ENCODE data around the gene TMEM53. TPM values are rescaled to one million over a fixed set of nuclear protein-coding genes. Genes with fewer than 3 reads are reported as not detected.

Gene TMEM53
- total RNA-seq, 1 donor: 6.9 TPM

DNA sequence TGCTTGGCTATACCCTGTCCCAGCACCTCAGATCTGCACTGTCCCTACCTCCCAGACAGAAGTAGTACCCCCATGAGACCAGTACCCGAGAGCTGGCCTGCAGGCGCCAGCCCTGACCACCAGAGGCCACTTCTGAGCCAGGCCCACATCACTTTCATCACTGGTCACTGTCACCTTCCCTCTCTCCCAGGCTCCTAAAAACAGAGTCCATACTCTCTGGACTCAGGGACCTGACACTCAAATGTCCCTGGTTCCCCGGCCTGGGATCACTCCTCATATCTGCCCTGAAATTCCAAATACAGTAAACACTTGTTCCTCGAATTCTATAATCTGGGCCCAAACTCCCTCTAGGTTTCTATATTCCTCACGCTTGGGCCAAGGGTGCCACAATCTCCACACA, 18.7 kb downstream of the TMEM53 start:
- no peak overlapping the region for H3K4me2 ChIP-seq (ENCODE audit: insufficient read depth, low read length)
- H3K4me3 ChIP-seq (ENCODE audit: insufficient read depth, low read length): no peak overlapping the region
- peak; percentile 88 for DNase-seq (ENCODE audit: insufficient read length, low spot score, missing footprints)
- H4K20me1 ChIP-seq (ENCODE audit: insufficient read depth, low read length): peaks cover 4% of the 10 kb centered on the region
- no peak overlapping the region for H2AFZ ChIP-seq (ENCODE audit: low read length)
- H3K4me1 ChIP-seq (ENCODE audit: insufficient read depth, low read length): no peaks in the 10 kb centered on the region
- no peaks in the 10 kb centered on the region for H3K79me2 ChIP-seq (ENCODE audit: insufficient read depth, low read length)
- H3K27me3 ChIP-seq (ENCODE audit: insufficient read depth, low read length): no peaks in the 10 kb centered on the region
- H3K36me3 ChIP-seq (ENCODE audit: insufficient read depth, low read length): peaks cover 16% of the 10 kb centered on the region
- H3K27ac ChIP-seq (ENCODE audit: low read depth, low read length): no peak overlapping the region
- TF ChIP-seq, protein P1, sequence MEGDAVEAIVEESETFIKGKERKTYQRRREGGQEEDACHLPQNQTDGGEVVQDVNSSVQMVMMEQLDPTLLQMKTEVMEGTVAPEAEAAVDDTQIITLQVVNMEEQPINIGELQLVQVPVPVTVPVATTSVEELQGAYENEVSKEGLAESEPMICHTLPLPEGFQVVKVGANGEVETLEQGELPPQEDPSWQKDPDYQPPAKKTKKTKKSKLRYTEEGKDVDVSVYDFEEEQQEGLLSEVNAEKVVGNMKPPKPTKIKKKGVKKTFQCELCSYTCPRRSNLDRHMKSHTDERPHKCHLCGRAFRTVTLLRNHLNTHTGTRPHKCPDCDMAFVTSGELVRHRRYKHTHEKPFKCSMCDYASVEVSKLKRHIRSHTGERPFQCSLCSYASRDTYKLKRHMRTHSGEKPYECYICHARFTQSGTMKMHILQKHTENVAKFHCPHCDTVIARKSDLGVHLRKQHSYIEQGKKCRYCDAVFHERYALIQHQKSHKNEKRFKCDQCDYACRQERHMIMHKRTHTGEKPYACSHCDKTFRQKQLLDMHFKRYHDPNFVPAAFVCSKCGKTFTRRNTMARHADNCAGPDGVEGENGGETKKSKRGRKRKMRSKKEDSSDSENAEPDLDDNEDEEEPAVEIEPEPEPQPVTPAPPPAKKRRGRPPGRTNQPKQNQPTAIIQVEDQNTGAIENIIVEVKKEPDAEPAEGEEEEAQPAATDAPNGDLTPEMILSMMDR (IDR thresholded peaks at IDR 0.05; ENCODE audit: extremely low read depth, low read depth, low read length): peak; percentile 79
- H3K9me3 ChIP-seq (ENCODE audit: low read depth, low read length): no peaks in the 10 kb centered on the region

DNA sequence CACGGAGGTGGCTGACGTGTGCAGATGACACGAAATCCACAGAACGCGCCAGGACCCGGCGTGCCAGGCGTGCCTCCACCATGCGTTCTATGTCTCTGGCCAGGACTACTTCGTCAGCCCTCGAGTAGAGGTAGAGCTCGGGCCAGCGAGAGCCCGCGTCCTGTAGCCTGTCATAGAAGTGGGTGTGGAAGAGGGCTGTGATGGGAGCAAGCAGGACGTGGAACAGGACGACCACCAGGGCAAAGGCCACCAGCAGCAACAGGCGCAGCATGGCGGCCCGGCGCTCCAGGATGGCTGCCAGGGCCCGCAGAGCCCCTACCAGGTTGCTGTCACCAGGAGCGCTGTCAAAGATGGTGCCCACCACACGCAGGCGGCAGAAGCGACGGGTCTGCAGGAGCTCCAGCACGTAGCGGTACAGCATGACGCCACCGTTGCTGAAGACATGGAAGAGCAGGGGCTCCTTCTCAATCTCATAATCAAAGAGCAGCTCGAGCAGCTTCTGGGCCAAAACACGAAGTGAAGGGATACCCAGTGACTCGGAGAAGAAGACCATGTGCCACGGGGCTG, 19.6 kb downstream of the TMEM53 start:
- H3K4me3 ChIP-seq (ENCODE audit: insufficient read depth, low read length): no peak overlapping the region
- no peaks in the 10 kb centered on the region for H3K9me3 ChIP-seq (ENCODE audit: low read depth, low read length)
- peak; percentile 49 for DNase-seq (ENCODE audit: insufficient read length, low spot score, missing footprints)
- peaks cover 23% of the 10 kb centered on the region for H3K36me3 ChIP-seq (ENCODE audit: insufficient read depth, low read length)
- H3K27ac ChIP-seq (ENCODE audit: low read depth, low read length): no peak overlapping the region
- no peaks in the 10 kb centered on the region for H3K27me3 ChIP-seq (ENCODE audit: insufficient read depth, low read length)
- TF ChIP-seq, protein P1 (IDR thresholded peaks at IDR 0.05; ENCODE audit: extremely low read depth, low read depth, low read length): no peak
- no peaks in the 10 kb centered on the region for H3K4me1 ChIP-seq (ENCODE audit: insufficient read depth, low read length)
- H3K79me2 ChIP-seq (ENCODE audit: insufficient read depth, low read length): no peaks in the 10 kb centered on the region
- peaks cover 4% of the 10 kb centered on the region for H4K20me1 ChIP-seq (ENCODE audit: insufficient read depth, low read length)
- H2AFZ ChIP-seq (ENCODE audit: low read length): no peak overlapping the region
- no peak overlapping the region for H3K4me2 ChIP-seq (ENCODE audit: insufficient read depth, low read length)

DNA sequence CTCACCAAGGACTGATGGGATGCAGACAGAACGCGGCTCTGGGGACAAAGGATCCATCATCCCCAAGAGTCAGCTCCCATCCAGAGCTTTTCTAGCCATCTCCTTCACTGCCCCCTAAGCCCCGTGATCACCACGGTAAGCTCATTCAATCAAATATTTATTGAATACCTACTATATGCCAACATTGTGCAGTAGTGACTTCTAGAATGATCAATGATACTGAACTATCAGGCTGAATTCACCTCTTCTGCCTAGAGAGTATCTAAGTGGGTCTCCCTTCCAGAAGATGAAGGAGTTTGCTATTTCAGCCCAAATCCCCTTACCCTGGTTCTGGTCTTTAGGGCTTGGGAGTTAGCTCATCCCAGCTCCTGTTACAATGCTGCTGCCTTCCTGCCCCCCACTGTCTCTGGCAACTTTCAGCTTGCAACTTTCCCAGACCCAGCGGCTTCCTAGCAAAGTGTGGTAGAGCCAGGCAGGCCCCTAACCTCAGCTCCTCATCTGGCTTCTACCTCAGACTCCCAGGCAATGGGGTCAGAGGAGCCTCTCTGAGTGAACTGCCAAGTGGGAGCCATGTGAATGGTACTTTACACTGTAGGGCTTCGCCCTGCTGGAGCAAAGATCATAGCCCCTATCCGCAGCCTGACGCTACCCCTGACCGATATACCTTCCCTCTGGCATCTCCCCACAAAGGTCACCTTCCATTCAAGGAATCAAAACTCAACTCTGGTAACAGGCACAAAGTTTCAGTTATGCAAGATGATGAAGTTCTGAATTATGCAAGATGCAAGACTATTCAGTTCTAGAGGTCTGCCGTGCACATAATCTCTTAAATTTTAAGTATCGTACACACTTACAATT, 20.9 kb downstream of the TMEM53 start:
- peak; percentile 68 for DNase-seq (ENCODE audit: insufficient read length, low spot score, missing footprints)
- Histone ChIP-seq H3K36me3 (ENCODE audit: insufficient read depth, low read length) (peaks cover 34% of the 10 kb centered on the region), H2AFZ (ENCODE audit: low read length) (no peak overlapping the region), H3K27ac (ENCODE audit: low read depth, low read length) (no peak overlapping the region), H4K20me1 (ENCODE audit: insufficient read depth, low read length) (peaks cover 4% of the 10 kb centered on the region), H3K9me3 (ENCODE audit: low read depth, low read length) (no peaks in the 10 kb centered on the region), H3K4me2 (ENCODE audit: insufficient read depth, low read length) (no peak overlapping the region), H3K27me3 (ENCODE audit: insufficient read depth, low read length) (no peaks in the 10 kb centered on the region), H3K4me3 (ENCODE audit: insufficient read depth, low read length) (no peak overlapping the region), H3K4me1 (ENCODE audit: insufficient read depth, low read length) (no peaks in the 10 kb centered on the region), H3K79me2 (ENCODE audit: insufficient read depth, low read length) (no peaks in the 10 kb centered on the region)
- TF ChIP-seq, protein P1 (IDR thresholded peaks at IDR 0.05; ENCODE audit: extremely low read depth, low read depth, low read length): no peak

DNA sequence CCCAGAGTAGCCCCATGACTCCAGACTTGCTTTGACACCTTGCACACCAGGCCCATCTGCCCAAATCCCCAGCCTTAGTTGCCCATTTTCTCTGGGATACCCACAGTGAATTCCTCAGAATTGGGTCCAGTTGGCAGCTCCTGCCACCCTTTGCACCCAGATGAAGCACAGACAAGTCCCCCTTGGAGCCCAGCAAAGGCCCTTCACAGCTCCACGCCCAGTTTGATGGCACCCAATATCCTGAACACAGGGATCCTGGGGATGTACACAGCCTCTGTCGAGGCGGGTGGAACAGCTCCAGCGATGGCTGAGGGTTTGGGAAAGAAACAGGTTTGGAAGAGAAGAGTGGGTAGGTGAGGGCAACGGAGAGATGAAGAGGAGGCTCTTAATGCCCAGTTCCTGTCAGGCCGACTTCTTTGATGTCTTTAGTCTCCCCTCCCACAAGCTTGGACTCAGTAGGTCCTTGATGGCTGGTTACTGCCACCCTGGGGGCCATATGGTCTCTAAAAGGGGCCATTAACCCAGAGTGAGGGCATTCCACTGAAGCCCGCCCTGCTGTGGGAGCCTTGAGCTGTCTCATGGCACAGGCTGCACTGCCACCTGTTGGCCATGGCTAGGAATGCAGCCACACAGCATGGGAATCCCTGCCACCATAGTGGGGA, 21.7 kb downstream of the TMEM53 start:
- H3K9me3 ChIP-seq (ENCODE audit: low read depth, low read length): no peaks in the 10 kb centered on the region
- TF ChIP-seq, protein P1 (IDR thresholded peaks at IDR 0.05; ENCODE audit: extremely low read depth, low read depth, low read length): peak; percentile 98
- H3K27me3 ChIP-seq (ENCODE audit: insufficient read depth, low read length): no peaks in the 10 kb centered on the region
- peaks cover 42% of the 10 kb centered on the region for H3K36me3 ChIP-seq (ENCODE audit: insufficient read depth, low read length)
- H3K4me2 ChIP-seq (ENCODE audit: insufficient read depth, low read length): no peak overlapping the region
- H3K27ac ChIP-seq (ENCODE audit: low read depth, low read length): no peak overlapping the region
- DNase-seq (ENCODE audit: insufficient read length, low spot score, missing footprints): peak; percentile 98
- H3K79me2 ChIP-seq (ENCODE audit: insufficient read depth, low read length): no peaks in the 10 kb centered on the region
- no peak overlapping the region for H3K4me3 ChIP-seq (ENCODE audit: insufficient read depth, low read length)
- no peaks in the 10 kb centered on the region for H3K4me1 ChIP-seq (ENCODE audit: insufficient read depth, low read length)
- H4K20me1 ChIP-seq (ENCODE audit: insufficient read depth, low read length): peaks cover 4% of the 10 kb centered on the region
- no peak overlapping the region for H2AFZ ChIP-seq (ENCODE audit: low read length)

Measured in osteoblast (primary cell).